Adrenal gland (tissue), 12 donors: ENCODE measurements around the gene UBE3C. TPM values are rescaled to one million over a fixed set of nuclear protein-coding genes. Genes with fewer than 3 reads are reported as not detected.

ENCODE experiments used
- DNase-seq, 7 donors: peaks; one replicate each; pipeline ENCODE4 v3.0.0-alpha.2; 2019 to 2020
- H3K27ac ChIP-seq, 5 donors: fragments of 200-600 bp; sonication (generic) in 4 of 5; 1 replicate in 3 of 5; 2 replicates in 2 of 5; pipeline versions ENCODE4 v1.5.1 to v1.8.0; 2016 to 2020; ENCODE audit warnings: mild to moderate bottlenecking in 1 of 5
- H3K27me3 ChIP-seq: fragments of 200-600 bp; 2 replicates; pipeline ENCODE4 v1.8.0; 2021
- H3K36me3 ChIP-seq, 2 donors: fragments of 200-600 bp; replicated peaks in 1 of 2; 1 replicate in 1 of 2; 2 replicates in 1 of 2; pipeline versions ENCODE4 v1.5.1 to v1.8.0; 2018 to 2022
- H3K4me1 ChIP-seq, 2 donors: fragments of 200-600 bp; replicated peaks in 1 of 2; 1 replicate in 1 of 2; 2 replicates in 1 of 2; pipeline versions ENCODE4 v1.5.1 to v1.8.0; 2018 to 2021
- H3K4me3 ChIP-seq, 4 donors: fragments of 200-600 bp; sonication (generic) in 3 of 4; one replicate each; pipeline ENCODE4 v1.5.1; 2016 to 2018
- H3K9me3 ChIP-seq, 3 donors: fragments of 200-600 bp; sonication (generic) in 1 of 3; replicated peaks in 1 of 3; 1 replicate in 2 of 3; 2 replicates in 1 of 3; pipeline versions ENCODE4 v1.5.1 to v1.8.0; 2016 to 2021
- POLR2A ChIP-seq, 2 donors: fragments of 450-650 bp; IDR thresholded peaks; one replicate each; pipeline ENCODE4 v1.6.1; 2017; ENCODE audit warnings: antibody characterized with exemption in 2 of 2, mild to moderate bottlenecking in 2 of 2, moderate library complexity in 1 of 2
- WGBS, 4 donors: extraction: QIAGEN DNeasy Blood & Tissue Kit in 2 of 4; methylation state at CpG; one replicate each; pipeline versions ENCODE4 v1.1.5 to v1.1.7; 2013 to 2017; 5-methylcytosine and 5-hydroxymethylcytosine counted together
- intact Hi-C, 2 donors: fragments of 100-400 bp; cut with DNase I; formaldehyde crosslinking; loops; one replicate each; pipeline versions ENCODE4 v1.14.1 to v1.15.0; 2022 to 2023
- polyA plus RNA-seq, 3 donors: library from polyadenylated mRNA; stranded (reverse); fragments of 200-250 nt in 2 of 3; fragments of 350-450 nt in 1 of 3; fragmentation: Illumina TruSeq in 1 of 3; extraction: RNeasy Lipid Tissue Mini Kit (QIAGEN cat#74804) in 1 of 3; gene quantifications; one replicate each; pipeline ENCODE4 v1.2.3, GENCODE V29; 2013 to 2014
- total RNA-seq, 9 donors: library from RNA; depleted of rRNA in 4 of 9; stranded (reverse); fragments of >200 nt in 4 of 9; fragments of 120-200 nt in 1 of 9; fragmentation: NEBNext Ultra II Directional in 1 of 9; extraction: Animal tissue kit (Norgen Biotek cat#: 25700) in 1 of 9; gene quantifications; one replicate each; pipeline versions ENCODE4 v1.1.0 to v1.2.4, GENCODE V29; 2013 to 2023
- TF ChIP-seq, protein P1 (sequence below), 6 experiments: fragments of 450-650 bp in 4 of 6; fragments of 200-600 bp in 2 of 6; sonication (generic) in 1 of 6; IDR thresholded peaks; 1 replicate in 5 of 6; 2 replicates in 1 of 6; pipeline versions ENCODE4 v1.5.1 to v1.8.0; 2016 to 2021; ENCODE audit warnings: antibody characterized with exemption in 6 of 6, mild to moderate bottlenecking in 2 of 6, moderate library complexity in 1 of 6
- donor health status: healthy with polysubstance abuse.
- donor health status: Bipolar disorder and iron deficiency.
- donor health status: DM: yes; HTN: yes; CAD: no.
- donor health status: DM: no; HTN: no; CAD: no.
- donor health status: DM: no; HTN: no; CAD: no.
- donor health status: DM: yes; HTN: yes; CAD: no.

UBE3C gene
- total and polyA plus RNA-seq, 12 donors = 11.7 to 58.1 (median 46.2) TPM

DNA sequence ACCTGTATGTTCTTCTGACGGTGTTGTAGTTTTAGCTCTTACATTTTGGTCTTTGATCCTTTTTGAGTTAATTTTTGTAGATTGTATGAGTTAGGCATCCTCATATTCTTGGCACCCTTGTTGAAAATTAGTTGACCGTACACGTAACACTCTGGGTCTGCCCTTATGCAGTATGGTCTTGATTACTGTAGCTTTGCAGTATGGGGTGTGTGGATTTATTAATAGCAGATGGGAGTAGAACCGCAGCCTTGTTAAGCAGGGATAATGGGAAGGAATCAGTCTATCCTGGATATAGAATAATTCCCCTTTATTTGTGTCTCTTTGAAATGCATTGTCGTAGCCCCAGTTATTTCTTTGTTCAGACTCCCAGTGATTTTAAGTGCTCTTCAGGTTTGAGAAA lies 95.5 kb downstream of the UBE3C start:
- DNase-seq = no peak
- peaks cover 0 to 31% of the 10 kb centered on the region in 2 donors for H3K36me3 ChIP-seq
- no peak overlapping the region for H3K4me3 ChIP-seq
- H3K27me3 ChIP-seq = no peaks in the 10 kb centered on the region
- 77 to 95% (median 89%) methylated on average over 5 of the region's 5 CpGs for WGBS, 4 donors
- H3K9me3 ChIP-seq = no peaks in the 10 kb centered on the region
- no peak overlapping the region for H3K27ac ChIP-seq
- intact Hi-C loops = loop anchor here in 1 of 2 donors (10.0 kb wide), 1 partner anchor 269 kb away; no protein-coding TSS in a partner anchor
- no peaks in the 10 kb centered on the region for H3K4me1 ChIP-seq
- TF ChIP-seq, protein P1, sequence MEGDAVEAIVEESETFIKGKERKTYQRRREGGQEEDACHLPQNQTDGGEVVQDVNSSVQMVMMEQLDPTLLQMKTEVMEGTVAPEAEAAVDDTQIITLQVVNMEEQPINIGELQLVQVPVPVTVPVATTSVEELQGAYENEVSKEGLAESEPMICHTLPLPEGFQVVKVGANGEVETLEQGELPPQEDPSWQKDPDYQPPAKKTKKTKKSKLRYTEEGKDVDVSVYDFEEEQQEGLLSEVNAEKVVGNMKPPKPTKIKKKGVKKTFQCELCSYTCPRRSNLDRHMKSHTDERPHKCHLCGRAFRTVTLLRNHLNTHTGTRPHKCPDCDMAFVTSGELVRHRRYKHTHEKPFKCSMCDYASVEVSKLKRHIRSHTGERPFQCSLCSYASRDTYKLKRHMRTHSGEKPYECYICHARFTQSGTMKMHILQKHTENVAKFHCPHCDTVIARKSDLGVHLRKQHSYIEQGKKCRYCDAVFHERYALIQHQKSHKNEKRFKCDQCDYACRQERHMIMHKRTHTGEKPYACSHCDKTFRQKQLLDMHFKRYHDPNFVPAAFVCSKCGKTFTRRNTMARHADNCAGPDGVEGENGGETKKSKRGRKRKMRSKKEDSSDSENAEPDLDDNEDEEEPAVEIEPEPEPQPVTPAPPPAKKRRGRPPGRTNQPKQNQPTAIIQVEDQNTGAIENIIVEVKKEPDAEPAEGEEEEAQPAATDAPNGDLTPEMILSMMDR (IDR thresholded peaks at IDR 0.05) = no peak
- TF ChIP-seq POLR2A (IDR thresholded peaks at IDR 0.05) = no peak

DNA sequence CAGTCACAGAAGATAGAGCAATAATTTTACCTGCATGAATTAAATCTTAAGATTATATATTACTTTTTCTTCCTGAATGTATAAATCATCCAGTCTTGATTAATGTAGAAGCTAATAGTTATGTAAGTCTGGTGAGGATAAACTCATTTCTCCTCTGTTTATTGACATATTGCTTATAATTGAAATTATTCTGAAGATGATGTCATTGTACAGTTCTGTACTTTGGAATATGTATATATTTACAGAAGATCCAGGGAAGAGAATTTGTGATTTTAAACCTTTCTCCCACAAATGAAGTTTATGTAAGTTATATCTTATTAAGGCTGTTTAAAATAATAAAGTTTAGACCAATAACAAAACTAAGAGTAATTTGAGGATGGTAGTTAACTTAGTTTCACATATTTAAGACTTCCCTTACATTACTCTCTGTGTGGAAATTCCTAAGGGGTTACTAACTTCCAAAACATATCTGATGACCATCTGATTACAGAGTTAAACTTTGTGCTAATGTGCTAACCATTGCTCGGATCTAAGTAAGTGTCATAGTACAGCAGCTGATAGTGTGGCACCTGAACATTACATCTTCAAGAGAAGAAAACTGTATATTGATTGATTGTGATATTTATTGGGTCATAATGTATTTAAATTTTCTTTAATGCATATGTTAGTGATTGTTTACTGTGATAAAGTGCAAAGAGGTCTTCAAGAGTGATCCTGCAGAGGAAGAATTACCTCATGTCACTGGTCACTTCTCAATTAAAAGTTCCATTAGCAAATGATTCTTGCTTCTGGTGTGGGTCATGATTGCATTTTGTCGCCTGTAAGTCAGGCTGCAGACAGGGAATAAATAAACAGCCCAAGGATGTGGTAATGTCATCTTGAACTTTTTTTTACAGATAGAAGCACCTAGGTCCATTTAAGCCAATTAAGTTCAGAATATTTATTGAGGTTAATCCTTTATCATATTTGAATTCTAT lies 96.9 kb downstream of the UBE3C start:
- TF ChIP-seq, protein P1 (IDR thresholded peaks at IDR 0.05) = no peak
- no peak for TF ChIP-seq POLR2A (IDR thresholded peaks at IDR 0.05)
- Histone ChIP-seq H3K36me3 (peaks cover 0 to 31% of the 10 kb centered on the region in 2 donors), H3K4me3 (no peak overlapping the region)

DNA sequence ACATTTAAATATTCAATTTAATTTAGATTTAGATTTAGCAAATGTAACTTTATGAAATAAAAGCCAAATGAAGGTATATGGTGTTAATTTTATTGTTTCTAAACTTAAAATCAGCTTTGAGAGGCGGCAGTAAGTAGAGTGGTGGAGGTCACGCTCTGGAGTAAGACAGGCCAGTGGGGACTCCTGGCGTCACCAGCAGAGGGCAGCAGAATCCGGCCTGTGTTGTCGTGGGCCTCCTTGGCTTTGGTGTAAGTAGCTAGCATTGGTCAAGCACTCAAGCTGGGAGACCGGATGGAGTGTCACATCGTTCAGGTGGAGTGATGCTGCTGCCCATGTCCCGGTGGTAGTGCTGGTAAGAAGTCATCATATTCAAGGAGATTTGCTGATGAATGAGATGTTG lies 99.4 kb downstream of the UBE3C start:
- 93 to 96% (median 96%) methylated on average over 8 of the region's 8 CpGs for WGBS, 4 donors
- H3K36me3 ChIP-seq = peaks cover 0 to 14% of the 10 kb centered on the region in 2 donors
- H3K4me3 ChIP-seq = no peak overlapping the region
- no peaks in the 10 kb centered on the region for H3K4me1 ChIP-seq
- DNase-seq = no peak
- no peaks in the 10 kb centered on the region for H3K27me3 ChIP-seq
- no peak overlapping the region for H3K27ac ChIP-seq
- intact Hi-C loops = loop anchor here in 1 of 2 donors (10.0 kb wide), 1 partner anchor 273 kb away; no protein-coding TSS in a partner anchor
- no peak for TF ChIP-seq POLR2A (IDR thresholded peaks at IDR 0.05)
- TF ChIP-seq, protein P1 (IDR thresholded peaks at IDR 0.05) = no peak
- H3K9me3 ChIP-seq = no peaks in the 10 kb centered on the region

More for the DNA sequence above, 96.9 kb downstream of the UBE3C start:
- H3K9me3 ChIP-seq = no peaks in the 10 kb centered on the region
- no peak for DNase-seq
- intact Hi-C loops = loop anchor here in 1 of 2 donors (10.0 kb wide), 1 partner anchor 271 kb away; no protein-coding TSS in a partner anchor
- H3K27ac ChIP-seq = no peak overlapping the region
- no peaks in the 10 kb centered on the region for H3K27me3 ChIP-seq
- H3K4me1 ChIP-seq = no peaks in the 10 kb centered on the region
- WGBS, 4 donors = 78 to 89% (median 85%) methylated on average over 2 of the region's 2 CpGs

DNA sequence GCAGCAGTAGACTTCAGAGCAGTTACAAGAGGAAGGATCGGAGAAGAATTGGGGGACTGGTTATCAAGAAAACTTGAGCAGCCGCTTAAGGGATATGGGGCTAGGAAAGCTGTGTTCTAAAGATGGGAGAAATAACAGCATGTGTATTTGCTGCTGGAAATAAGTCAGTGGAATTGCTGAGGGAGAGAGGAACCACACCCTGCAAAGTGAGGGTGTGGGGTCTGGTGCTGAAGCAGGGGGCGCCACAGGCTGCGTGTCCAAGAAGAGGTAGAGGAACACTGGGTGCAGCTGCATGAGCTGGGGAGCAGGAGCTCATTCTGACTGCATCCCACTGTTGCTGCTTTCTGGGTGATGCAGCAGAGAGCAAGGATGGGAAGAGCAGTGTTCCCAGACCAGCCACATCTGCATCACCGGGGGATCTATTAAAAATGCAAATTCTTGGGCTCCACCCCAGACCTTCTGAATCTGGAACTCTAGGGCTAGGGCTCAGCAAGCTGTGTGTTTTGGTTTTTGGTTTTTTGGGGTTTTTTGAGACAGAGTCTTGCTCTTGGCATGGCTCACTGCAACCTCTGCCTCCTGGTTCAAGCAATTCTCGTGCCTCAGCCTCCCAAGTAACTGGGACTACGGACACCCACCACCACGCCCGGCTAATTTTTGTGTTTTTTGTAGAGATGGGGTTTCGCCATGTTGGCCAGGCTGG lies 101.0 kb downstream of the UBE3C start:
- intact Hi-C loops = loop anchor here in 1 of 2 donors (10.0 kb wide), 1 partner anchor 275 kb away; no protein-coding TSS in a partner anchor
- no peak for TF ChIP-seq POLR2A (IDR thresholded peaks at IDR 0.05)
- TF ChIP-seq, protein P1 (IDR thresholded peaks at IDR 0.05) = no peak
- no peak overlapping the region for H3K4me3 ChIP-seq
- H3K9me3 ChIP-seq = no peaks in the 10 kb centered on the region
- no peaks in the 10 kb centered on the region for H3K27me3 ChIP-seq
- DNase-seq = no peak
- H3K4me1 ChIP-seq = no peaks in the 10 kb centered on the region
- 89 to 99% (median 95%) methylated on average over 10 of the region's 10 CpGs for WGBS, 4 donors
- H3K27ac ChIP-seq = no peak overlapping the region
- peaks cover 0 to 8% of the 10 kb centered on the region in 2 donors for H3K36me3 ChIP-seq
